HepG2 (cell line): ENCODE results near the gene RAPGEF6. TPM values are rescaled to one million over a fixed set of nuclear protein-coding genes. Genes with fewer than 3 reads are reported as not detected.

Source experiments
- FOXA3 ChIP-seq: IDR thresholded peaks from 2 replicates; pipeline ENCODE4 v1.6.1; 2016; ENCODE audit warnings: missing genetic modification reagents, missing compliant biosample characterization
- HDAC1 ChIP-seq: sonication (generic); formaldehyde crosslinking; IDR thresholded peaks from 2 replicates; pipeline ENCODE4 v1.5.1; 2020; ENCODE audit warnings: mild to moderate bottlenecking, missing genetic modification reagents
- HDAC2 ChIP-seq: sonication (generic); formaldehyde crosslinking; IDR thresholded peaks from 2 replicates; pipeline ENCODE4 v1.4.0; 2020; ENCODE audit warnings: missing genetic modification reagents
- NR2F2 ChIP-seq: IDR thresholded peaks from 2 replicates; pipeline ENCODE4 v1.6.1; 2012; ENCODE audit warnings: low read depth, inconsistent platforms, borderline replicate concordance
- SKI ChIP-seq: fragments of 450-650 bp; IDR thresholded peaks from one replicate; pipeline ENCODE4 v1.6.1; 2018; ENCODE audit warnings: mild to moderate bottlenecking; ENCODE audit not compliant: partially characterized antibody
- polyA plus RNA-seq, 8 experiments: library from polyadenylated mRNA; depleted of rRNA in 3 of 8; stranded (reverse) in 7 of 8; unstranded in 1 of 8; fragments of >200 nt; fragmentation: Illumina TruSeq in 4 of 8; extraction: Trizol in 4 of 8; gene quantifications; 2 replicates each; pipeline versions ENCODE4 v1.2.1 to v1.2.3, GENCODE V29; 2011 to 2016; ENCODE audit warnings: low read depth in 4 of 8, missing spikeins in 1 of 8, mixed read lengths in 1 of 8; ENCODE audit not compliant: insufficient read depth in 1 of 8
- total RNA-seq, 5 experiments: library from RNA; depleted of rRNA; stranded (reverse); fragments of >200 nt; fragmentation: Illumina TruSeq; extraction: Trizol; gene quantifications; 2 replicates each; pipeline ENCODE4 v1.2.3, GENCODE V29; 2016; ENCODE audit warnings: low read depth in 1 of 5
- TF ChIP-seq, protein P1 (sequence below): sonication (generic); formaldehyde crosslinking; conservative IDR thresholded peaks from 2 replicates; pipeline ENCODE4 v1.4.0; 2020; ENCODE audit warnings: missing genetic modification reagents
- TF ChIP-seq, protein P2 (sequence below), 2 experiments: fragments of 450-650 bp in 1 of 2; sonication (generic) in 1 of 2; formaldehyde crosslinking; IDR thresholded peaks; 2 replicates each; pipeline versions ENCODE4 v1.5.0 to v1.8.0; 2020 to 2022; ENCODE audit warnings: mild to moderate bottlenecking in 1 of 2, missing genetic modification reagents in 1 of 2
- TF ChIP-seq, protein P3 (sequence below): IDR thresholded peaks from 2 replicates; pipeline ENCODE4 v1.6.1; 2012; ENCODE audit warnings: inconsistent platforms
- TF ChIP-seq, protein P4 (sequence below), 2 experiments: sonication (generic) in 1 of 2; formaldehyde crosslinking in 1 of 2; IDR thresholded peaks; 2 replicates each; pipeline versions ENCODE4 v1.4.0 to v1.6.1; 2016 to 2020; ENCODE audit warnings: borderline replicate concordance in 1 of 2, low read depth in 1 of 2, mild to moderate bottlenecking in 1 of 2, missing genetic modification reagents in 1 of 2

Gene RAPGEF6
- total and polyA plus RNA-seq, 2 of the 13 experiments (the other 11 are each of a cell fraction or from before 2014, with no cell fraction given), result 7.7 to 24.6 TPM

DNA sequence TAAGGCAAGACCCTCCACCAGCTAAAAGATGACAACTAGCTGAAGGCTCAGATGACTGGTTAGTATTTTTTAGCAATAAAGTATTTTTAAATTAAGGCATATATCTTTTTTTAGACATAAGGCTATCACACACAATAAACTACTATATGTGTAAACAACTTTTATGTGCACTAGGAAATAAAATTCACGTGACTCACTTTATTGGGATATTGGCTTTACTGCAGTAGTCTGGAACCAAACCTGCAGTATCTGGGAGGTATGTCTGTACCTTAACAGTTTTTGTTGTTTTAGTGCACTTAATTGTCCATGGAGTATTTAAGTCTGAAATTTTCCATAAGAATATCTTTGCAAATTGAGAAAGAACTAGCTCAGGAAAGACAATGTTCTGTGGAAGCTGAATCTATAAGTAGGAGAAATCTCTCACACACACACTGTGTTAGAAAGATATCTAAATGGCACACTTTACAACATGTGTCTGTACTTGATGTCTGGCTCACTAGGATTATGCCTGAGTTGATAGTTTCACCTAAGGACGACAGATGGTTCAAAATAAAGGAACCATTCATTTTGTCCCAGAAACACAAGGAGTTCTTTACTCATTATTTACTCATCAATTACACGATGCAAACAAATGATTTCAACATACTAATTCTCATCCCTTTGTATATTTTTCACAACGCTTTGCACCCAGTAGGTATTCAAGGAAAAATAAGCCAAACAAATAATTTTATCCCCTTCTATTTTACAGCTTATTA lies 4.6 kb downstream of the RAPGEF6 start (continued):
- TF ChIP-seq, protein P1, sequence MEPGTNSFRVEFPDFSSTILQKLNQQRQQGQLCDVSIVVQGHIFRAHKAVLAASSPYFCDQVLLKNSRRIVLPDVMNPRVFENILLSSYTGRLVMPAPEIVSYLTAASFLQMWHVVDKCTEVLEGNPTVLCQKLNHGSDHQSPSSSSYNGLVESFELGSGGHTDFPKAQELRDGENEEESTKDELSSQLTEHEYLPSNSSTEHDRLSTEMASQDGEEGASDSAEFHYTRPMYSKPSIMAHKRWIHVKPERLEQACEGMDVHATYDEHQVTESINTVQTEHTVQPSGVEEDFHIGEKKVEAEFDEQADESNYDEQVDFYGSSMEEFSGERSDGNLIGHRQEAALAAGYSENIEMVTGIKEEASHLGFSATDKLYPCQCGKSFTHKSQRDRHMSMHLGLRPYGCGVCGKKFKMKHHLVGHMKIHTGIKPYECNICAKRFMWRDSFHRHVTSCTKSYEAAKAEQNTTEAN, result 0 out of 2 replicates have a peak, but pooled peaks have one; percentile 39
- TF ChIP-seq FOXA3, result peak; percentile 92
- TF ChIP-seq, protein P2, sequence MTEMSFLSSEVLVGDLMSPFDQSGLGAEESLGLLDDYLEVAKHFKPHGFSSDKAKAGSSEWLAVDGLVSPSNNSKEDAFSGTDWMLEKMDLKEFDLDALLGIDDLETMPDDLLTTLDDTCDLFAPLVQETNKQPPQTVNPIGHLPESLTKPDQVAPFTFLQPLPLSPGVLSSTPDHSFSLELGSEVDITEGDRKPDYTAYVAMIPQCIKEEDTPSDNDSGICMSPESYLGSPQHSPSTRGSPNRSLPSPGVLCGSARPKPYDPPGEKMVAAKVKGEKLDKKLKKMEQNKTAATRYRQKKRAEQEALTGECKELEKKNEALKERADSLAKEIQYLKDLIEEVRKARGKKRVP (CRISPR knock-in tag; IDR thresholded peaks at IDR 0.05), result peak in 1 of 2 experiments; percentile 73; a peak in 1 of 4 replicates
- TF ChIP-seq HDAC2 (CRISPR knock-in tag), result peak; percentile 61; the same call in 1 of the 2 replicates
- TF ChIP-seq HDAC1 (CRISPR knock-in tag), result no peak
- peak; percentile 53 for TF ChIP-seq SKI
- TF ChIP-seq NR2F2, result peak; percentile 47; the same call in 1 of the 2 replicates
- TF ChIP-seq, protein P3, sequence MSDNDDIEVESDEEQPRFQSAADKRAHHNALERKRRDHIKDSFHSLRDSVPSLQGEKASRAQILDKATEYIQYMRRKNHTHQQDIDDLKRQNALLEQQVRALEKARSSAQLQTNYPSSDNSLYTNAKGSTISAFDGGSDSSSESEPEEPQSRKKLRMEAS, result 0 out of 2 replicates have a peak, but pooled peaks have one; percentile 43
- TF ChIP-seq, protein P4, sequence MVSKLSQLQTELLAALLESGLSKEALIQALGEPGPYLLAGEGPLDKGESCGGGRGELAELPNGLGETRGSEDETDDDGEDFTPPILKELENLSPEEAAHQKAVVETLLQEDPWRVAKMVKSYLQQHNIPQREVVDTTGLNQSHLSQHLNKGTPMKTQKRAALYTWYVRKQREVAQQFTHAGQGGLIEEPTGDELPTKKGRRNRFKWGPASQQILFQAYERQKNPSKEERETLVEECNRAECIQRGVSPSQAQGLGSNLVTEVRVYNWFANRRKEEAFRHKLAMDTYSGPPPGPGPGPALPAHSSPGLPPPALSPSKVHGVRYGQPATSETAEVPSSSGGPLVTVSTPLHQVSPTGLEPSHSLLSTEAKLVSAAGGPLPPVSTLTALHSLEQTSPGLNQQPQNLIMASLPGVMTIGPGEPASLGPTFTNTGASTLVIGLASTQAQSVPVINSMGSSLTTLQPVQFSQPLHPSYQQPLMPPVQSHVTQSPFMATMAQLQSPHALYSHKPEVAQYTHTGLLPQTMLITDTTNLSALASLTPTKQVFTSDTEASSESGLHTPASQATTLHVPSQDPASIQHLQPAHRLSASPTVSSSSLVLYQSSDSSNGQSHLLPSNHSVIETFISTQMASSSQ (IDR thresholded peaks at IDR 0.05; ENCODE audit: low read depth), result no peak
- TF ChIP-seq, protein P4 (CRISPR knock-in tag; IDR thresholded peaks at IDR 0.05; ENCODE audit: borderline replicate concordance), result peak; percentile 44; the same call in 1 of the 2 replicates
